GM10847 (cell line): ENCODE results near the gene CASKIN1.
A peak's percentile ranks its signal among the peaks of the same experiment; 100 is the strongest.

ENCODE experiments used
- POLR2A ChIP-seq: IDR thresholded peaks from 2 replicates; pipeline ENCODE4 v1.6.1; 2011; ENCODE audit not compliant: insufficient read length; ENCODE audit errors: extremely low read depth

The CASKIN1 gene

DNA sequence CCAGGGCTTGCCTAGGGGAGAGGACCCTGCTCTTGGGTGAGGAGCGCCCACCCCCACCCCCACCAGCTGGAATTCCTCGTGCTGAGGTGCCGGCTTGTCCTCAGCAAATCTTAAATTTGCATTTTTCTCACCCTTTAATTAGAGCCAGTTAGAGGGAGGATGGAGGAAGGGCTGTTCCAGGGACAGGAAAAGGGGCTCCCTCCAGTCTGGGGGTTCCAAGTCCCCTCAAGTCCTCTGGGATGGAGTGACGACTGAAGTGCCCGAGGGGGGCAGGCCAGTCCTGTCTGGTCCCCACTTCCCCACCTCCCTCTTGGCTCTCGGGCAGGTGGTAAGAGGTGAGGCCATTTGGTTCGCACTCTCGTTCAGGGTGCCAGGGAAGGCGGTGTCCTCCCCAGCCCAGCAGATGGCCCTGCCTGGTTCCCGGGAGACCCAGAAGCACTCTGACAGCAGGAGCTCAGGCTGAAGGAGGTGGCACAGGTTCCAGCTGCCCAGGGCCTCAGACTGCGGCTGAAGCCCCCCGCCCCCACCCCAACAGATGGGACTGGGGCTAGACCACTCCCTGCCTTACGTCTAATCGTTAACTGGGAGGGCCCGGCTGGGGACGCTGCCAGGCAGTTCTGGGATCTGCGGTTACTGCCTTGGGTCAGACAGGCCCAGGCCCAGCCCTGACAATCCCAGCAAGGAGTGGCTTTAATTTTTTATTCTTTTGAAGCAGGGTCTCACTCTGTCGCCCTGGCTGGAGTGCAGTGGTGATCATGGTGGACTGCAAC, 45.8 kb downstream of the CASKIN1 start:
- TF ChIP-seq POLR2A, result no peak

DNA sequence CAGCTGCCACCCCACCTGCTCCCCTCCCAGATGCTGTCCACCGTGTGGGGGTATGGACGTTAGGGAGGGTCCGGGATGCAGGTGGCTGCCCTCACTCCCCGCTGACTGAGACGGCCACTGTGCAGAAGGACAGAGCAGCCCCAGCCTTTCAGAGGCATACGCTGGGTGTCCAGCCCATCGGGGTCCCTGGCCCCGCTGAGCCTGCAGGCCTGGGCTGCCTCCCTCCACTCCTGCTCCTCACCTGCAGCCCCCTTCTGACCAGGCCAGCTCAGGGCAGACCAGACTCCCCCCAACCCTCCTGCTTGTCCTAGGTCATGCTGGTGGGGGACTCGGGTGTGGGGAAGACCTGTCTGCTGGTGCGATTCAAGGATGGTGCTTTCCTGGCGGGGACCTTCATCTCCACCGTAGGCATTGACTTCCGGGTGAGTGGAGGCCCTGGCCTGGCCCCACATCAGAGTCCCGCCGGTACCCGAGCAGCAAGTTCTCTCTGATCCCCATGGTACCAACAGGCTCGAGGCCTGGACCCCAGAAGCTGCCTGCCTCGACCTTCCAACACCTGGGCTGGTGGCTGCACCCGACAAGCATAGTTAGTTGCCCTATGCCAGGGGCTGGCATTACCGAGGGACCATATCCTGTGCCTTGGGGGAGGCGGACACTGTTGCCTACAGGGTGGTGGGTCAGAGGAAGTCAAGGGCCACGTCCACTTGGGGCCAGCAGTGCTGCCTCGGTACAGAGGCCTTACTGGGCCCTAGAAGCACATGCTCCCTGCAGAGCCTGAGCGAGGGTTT, 46.6 kb downstream of the CASKIN1 start:
- peak; percentile 15 for TF ChIP-seq POLR2A

DNA sequence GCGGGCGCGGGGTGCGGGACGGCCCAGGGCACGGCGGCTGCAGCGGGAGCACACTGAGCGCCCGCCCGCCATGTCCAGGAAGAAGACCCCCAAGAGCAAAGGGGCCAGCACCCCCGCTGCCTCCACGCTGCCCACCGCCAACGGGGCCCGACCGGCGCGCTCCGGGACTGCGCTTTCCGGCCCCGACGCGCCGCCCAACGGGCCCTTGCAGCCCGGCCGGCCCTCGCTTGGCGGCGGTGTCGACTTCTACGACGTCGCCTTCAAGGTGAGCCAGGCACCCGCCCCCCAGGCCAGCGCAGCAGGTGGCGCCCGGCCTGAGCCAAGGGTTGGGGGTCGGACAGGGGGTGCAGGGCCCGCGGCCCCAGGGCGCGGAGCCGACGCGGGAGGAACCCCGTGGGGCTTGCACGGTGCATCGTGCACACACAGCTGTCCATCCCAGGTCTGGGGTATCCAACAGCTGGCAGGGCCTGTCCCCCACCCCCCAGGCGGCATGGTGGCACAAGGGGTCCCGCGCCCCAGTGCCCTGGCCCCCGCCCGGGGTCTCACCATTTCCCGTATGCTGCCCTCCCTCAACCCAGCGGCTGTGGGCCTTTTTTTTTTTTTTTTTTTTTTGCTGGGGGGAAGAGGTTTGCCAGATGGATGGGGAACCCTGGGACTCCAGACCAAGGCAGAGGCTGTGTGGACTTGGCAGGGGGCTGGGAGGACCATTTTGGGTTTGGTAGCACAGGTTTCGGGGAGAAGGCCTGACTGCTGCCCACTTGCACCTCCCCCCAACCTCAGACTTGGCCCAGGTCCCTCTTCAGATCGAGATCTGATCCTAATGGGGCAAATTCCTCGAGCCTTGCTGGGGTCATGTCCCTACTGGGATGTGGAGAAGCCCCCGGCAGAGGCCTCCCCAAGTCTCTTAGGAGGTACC, 47.4 kb downstream of the CASKIN1 start:
- TF ChIP-seq POLR2A, result no peak

DNA sequence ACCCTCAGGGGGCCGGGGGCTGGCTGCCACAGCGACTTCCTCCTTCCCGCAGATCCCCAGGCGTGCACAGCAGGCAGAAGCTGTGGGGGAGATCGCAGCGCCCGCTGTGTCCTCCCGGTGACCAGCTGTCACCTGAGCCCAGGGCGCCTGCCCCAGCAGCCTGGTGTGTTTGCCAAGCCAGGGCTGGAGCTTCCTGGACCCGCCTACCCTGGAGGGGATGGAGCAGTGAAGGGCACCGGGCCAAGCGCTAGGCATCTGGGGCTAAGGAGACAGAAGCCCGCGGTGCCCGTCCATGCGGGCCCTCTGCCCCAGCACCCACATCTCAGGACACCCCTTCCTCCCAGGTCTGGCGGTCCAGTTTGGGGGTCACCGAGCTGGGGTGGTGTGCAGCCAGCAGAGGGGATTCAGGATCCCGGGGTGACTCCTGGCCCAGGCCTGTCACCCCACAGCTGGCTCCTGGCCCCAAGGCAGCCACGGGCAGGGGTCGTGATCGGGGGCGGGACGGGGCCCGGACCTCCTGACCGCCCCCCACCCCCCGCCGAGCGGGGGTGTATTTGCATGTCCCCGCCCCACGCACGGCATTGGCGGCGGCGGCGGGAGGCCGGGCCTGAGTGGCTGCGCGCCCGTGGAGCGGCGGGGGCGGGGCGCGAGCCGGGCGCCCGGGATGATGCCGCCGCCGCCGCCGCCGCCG, 48.3 kb downstream of the CASKIN1 start, which contains the start of gene RAB26:
Gene RAB26 (plus strand): TSS at position 645 of the 691 bp plus-strand sequence. CDS start 159 bp downstream, outside the sequence.
- TF ChIP-seq POLR2A, result no peak

DNA sequence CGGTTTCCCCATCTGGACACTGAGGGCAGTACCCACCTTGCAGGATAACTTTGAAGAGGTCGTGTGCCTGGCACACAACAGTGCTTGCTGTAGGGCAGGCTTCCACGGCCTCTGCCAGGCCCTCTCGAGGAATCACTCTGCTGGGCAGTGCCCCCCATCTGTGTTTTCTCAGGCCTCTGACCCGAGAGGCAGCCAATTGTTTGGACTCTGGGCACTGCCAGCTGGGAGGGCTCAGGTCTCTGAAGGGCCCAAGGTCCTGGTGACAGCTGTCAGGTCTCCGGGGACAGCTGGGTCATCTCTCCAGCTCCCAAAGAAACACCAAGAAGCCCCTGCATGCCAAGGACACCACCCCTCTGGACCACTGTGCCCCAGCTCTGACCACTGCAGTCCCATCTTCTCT, 49.0 kb downstream of the CASKIN1 start:
- TF ChIP-seq POLR2A, result no peak

DNA sequence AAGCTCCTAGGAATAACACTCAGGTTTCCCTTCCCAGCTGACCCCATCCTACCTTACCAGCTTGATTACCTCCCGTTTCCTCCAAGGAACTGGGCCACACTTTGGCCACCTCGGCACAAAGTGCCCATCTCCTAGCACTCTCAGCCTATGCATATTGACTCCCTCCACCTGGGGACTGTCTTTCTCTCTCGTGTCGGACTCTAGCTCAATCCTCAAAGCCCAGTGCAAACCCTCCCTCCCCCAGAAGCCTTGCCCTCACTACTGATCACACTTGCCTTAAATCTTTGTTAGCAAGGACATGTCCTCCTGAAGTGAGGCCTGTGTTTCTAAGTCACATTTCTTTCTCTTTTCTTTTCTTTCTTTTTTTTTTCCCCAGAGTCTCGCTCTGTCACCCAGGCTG, 50.6 kb downstream of the CASKIN1 start:
- TF ChIP-seq POLR2A, result no peak

DNA sequence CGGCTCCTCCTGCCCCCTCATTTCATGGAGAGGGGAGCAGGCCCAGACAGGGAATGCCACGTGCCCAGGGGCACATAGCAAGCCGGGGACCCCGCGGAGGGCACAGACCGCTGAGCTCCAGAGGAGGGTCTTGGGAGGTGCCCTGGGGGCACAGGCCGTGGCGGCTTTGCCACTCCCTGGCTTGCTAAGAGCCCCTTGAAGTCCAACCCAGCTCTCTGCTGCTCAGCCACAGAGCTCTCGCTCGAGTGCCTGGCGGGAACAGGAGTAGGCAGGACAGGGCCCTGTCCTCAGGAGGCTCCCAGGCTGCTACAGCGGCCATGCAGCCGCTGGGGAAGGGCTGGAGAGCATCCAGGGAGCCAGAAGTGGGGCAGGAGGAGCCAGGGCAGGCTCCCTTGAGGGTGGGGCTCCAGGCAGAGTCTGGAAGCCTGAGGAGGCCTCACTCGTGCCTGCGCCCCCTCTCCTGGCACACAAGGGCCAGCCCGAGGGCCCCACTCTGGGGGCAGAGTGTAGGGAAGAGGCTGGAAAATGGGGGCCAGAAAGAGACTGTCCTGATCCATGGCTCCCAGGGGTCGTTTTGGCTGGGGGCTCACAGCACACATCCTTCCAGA, 52.4 kb downstream of the CASKIN1 start:
- no peak for TF ChIP-seq POLR2A

DNA sequence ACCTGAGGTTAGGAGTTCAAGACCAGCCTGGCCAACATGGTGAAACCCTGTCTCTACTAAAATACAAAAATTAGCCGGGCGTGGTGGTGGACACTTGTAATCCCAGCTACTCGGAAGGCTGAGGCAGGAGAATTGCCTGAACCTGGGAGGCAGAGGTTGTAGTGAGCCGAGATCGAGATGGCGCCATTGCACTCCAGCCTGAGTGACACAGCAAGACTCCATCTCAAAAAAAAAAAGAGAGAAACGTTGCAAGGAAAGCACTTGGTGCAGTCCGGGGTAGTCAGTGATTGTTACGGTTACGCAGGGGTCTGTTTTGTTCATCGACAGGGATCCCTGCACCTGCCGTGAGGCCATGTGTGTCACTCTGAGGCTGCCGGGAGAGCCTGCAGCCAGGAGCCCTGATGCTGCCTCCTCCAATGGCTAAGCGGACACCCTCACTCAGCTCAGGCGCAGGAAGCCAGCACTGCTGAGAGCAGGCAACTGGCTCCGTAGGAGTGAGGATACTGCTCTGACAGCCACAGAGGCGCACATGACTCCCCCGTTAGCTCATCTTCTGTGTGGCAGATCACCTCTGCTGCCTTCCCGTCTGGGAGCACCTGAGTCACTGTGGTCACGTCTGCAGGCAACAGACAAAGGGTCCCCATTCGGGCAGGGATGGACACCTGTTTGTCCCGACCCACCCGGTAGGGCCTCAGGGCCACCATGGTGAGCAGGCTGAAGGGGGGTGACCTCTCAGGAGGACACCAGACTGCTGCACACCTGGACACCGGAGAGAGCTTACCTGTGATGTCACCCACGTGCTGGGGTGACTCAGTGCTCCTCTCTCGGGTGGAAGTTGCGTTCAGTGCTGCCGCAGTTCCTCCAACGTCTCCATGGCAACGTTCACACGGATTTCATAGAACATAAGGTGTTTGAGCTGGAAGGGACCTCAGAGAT, 53.2 kb downstream of the CASKIN1 start:
- no peak for TF ChIP-seq POLR2A

DNA sequence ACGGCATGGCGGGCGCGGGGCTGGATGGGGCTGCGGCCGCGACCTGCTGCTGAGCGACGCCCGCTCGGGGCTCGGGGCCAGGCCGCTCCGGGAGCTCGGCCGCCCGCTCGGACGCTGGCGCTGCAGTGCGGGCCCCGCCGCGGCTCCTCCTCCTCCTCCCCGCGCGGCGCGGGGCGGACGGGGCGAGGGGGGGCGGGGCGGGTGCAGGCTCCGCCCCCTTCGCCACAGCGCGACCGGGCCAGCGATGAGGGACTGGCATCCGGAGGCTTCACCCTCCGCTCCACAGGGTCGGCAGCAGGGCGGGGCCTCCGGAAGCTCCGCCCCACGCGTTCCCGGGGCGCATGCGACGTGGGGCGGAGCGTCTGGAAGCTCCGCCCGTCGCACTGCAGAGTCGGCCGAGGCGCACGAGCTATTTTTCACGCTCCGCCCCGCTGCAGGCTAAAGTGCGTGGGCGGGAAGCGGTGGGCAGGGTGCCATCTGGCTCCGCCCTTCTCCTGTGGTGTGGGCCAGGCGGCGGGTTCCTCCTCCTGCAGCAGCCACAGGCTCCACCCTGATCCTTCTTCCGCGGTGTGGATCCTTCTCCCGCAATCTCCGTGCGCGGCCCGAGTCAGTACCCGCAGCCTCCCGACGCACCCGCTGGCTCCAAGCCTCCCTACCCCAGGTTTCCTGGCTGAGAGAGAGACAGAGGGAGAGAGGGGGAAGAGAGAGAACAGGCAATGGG, 60.5 kb downstream of the CASKIN1 start, which contains the start of gene PKD1:
Gene PKD1 (minus strand): TSS at position 129 of the 721 bp plus-strand sequence. CDS start 209 bp downstream, outside the sequence.
- TF ChIP-seq POLR2A, result peak; percentile 22
